Measurements from ENCODE around the gene OAS1. TPM values are rescaled to one million over a fixed set of nuclear protein-coding genes. Genes with fewer than 3 reads are reported as not detected.

OAS1 gene
- total RNA-seq, 4 donors from 2014 or later = 1.2 to 2.7 (median 1.8) TPM

DNA sequence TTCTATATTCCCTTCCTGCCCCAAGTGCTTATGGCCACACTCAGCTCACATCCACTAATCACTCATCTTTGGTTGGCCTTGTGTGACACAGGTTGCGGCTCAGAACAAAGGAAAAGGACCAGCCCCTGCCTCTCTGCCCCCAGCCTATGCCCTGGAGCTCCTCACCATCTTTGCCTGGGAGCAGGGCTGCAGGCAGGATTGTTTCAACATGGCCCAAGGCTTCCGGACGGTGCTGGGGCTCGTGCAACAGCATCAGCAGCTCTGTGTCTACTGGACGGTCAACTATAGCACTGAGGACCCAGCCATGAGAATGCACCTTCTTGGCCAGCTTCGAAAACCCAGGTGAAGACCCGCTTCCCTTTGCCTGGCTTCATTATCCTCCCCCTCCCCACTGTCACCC is 55.8 kb downstream of the OAS1 start:
- H3K27ac ChIP-seq = no peak overlapping the region
- in situ Hi-C loops (cut with MboI; ENCODE audit: low sequenced_read_pairs in 4 of 4) (no loop called here), intact Hi-C loops (cut with DNase I; ENCODE audit: low total_unique reads) (no loop called here)
- no peaks in the 10 kb centered on the region for H3K27me3 ChIP-seq
- no peaks in the 10 kb centered on the region for H3K4me1 ChIP-seq
- no peaks in the 10 kb centered on the region for H3K9me3 ChIP-seq
- H3K36me3 ChIP-seq = peaks cover 0 to 6% of the 10 kb centered on the region in 2 donors
- no peak for ATAC-seq
- no peak for DNase-seq
- TF ChIP-seq POLR2A (IDR thresholded peaks at IDR 0.05) = no peak
- TF ChIP-seq, protein P1, sequence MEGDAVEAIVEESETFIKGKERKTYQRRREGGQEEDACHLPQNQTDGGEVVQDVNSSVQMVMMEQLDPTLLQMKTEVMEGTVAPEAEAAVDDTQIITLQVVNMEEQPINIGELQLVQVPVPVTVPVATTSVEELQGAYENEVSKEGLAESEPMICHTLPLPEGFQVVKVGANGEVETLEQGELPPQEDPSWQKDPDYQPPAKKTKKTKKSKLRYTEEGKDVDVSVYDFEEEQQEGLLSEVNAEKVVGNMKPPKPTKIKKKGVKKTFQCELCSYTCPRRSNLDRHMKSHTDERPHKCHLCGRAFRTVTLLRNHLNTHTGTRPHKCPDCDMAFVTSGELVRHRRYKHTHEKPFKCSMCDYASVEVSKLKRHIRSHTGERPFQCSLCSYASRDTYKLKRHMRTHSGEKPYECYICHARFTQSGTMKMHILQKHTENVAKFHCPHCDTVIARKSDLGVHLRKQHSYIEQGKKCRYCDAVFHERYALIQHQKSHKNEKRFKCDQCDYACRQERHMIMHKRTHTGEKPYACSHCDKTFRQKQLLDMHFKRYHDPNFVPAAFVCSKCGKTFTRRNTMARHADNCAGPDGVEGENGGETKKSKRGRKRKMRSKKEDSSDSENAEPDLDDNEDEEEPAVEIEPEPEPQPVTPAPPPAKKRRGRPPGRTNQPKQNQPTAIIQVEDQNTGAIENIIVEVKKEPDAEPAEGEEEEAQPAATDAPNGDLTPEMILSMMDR (IDR thresholded peaks at IDR 0.05 in 4 of 5, conservative IDR thresholded peaks at IDR 0.05 in 1 of 5) = no peak
- no peak overlapping the region for H3K4me3 ChIP-seq

- ATAC-seq (no peak), DNase-seq (no peak)
- Histone ChIP-seq H3K27ac (no peak overlapping the region), H3K4me3 (no peak overlapping the region), H3K9me3 (no peaks in the 10 kb centered on the region), H3K4me1 (no peaks in the 10 kb centered on the region), H3K36me3 (peaks cover 0 to 6% of the 10 kb centered on the region in 2 donors), H3K27me3 (no peaks in the 10 kb centered on the region)
- TF ChIP-seq POLR2A (IDR thresholded peaks at IDR 0.05) = no peak
- in situ Hi-C loops (cut with MboI; ENCODE audit: low sequenced_read_pairs in 4 of 4) (no loop called here), intact Hi-C loops (cut with DNase I; ENCODE audit: low total_unique reads) (no loop called here)
Observed at GRCh38 chr12:112963227-112963861, 56.6 kb downstream of the OAS1 start.

GRCh38 chr12:112964067-112964670 is 57.4 kb downstream of the OAS1 start:
- TF ChIP-seq, protein P1 (IDR thresholded peaks at IDR 0.05 in 4 of 5, conservative IDR thresholded peaks at IDR 0.05 in 1 of 5) = no peak
- TF ChIP-seq POLR2A (IDR thresholded peaks at IDR 0.05) = no peak
- H3K4me3 ChIP-seq = no peak overlapping the region
- in situ Hi-C loops (cut with MboI; ENCODE audit: low sequenced_read_pairs in 4 of 4) = no loop called here
- no peaks in the 10 kb centered on the region for H3K9me3 ChIP-seq
- DNase-seq (no peak), ATAC-seq (no peak)
- no peaks in the 10 kb centered on the region for H3K27me3 ChIP-seq
- intact Hi-C loops (cut with DNase I; ENCODE audit: low total_unique reads) = no loop called here
- peaks cover 0 to 6% of the 10 kb centered on the region in 2 donors for H3K36me3 ChIP-seq
- no peak overlapping the region for H3K27ac ChIP-seq
- H3K4me1 ChIP-seq = no peaks in the 10 kb centered on the region

DNA sequence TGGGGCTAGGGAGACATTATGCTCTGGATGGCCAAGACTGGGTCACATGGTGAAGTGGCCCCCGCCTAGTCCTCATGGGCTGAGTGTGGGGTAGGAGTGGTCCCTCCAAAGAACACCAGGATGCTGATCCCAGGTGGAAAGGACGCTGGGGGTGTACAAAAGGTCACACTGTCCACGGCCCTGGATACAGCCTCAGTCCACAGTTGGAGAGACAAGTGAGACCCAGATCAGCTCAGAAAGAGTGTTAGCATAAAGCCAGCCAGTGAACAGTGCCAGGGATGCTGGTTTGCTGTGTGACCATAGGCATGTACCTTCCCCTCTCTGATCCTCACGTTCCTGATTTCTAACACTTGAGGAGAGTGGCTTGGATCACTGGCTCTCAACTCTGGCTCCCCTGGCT is 58.2 kb downstream of the OAS1 start:
- in situ Hi-C loops (cut with MboI; ENCODE audit: low sequenced_read_pairs in 4 of 4) (no loop called here), intact Hi-C loops (cut with DNase I; ENCODE audit: low total_unique reads) (no loop called here)
- no peak for ATAC-seq
- DNase-seq = no peak
- peaks cover 0 to 6% of the 10 kb centered on the region in 2 donors for H3K36me3 ChIP-seq
- no peak overlapping the region for H3K4me3 ChIP-seq
- H3K27me3 ChIP-seq = no peaks in the 10 kb centered on the region
- H3K27ac ChIP-seq = no peak overlapping the region
- H3K9me3 ChIP-seq = no peaks in the 10 kb centered on the region
- H3K4me1 ChIP-seq = no peaks in the 10 kb centered on the region
- no peak for TF ChIP-seq POLR2A (IDR thresholded peaks at IDR 0.05)
- TF ChIP-seq, protein P1 (IDR thresholded peaks at IDR 0.05 in 4 of 5, conservative IDR thresholded peaks at IDR 0.05 in 1 of 5) = no peak

DNA sequence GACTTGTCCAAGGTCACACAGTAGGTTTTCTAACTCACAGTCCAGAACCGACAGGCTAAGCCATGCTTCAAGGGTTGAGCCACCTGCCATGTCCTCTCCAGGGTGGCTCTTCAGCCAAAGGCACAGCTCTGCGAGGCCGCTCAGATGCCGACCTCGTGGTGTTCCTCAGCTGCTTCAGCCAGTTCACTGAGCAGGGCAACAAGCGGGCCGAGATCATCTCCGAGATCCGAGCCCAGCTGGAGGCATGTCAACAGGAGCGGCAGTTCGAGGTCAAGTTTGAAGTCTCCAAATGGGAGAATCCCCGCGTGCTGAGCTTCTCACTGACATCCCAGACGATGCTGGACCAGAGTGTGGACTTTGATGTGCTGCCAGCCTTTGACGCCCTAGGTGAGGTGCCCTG is 58.9 kb downstream of the OAS1 start:
- no peaks in the 10 kb centered on the region for H3K4me1 ChIP-seq
- H3K9me3 ChIP-seq = no peaks in the 10 kb centered on the region
- in situ Hi-C loops (cut with MboI; ENCODE audit: low sequenced_read_pairs in 4 of 4) = no loop called here
- intact Hi-C loops (cut with DNase I; ENCODE audit: low total_unique reads) = no loop called here
- DNase-seq = no peak
- no peak overlapping the region for H3K4me3 ChIP-seq
- peaks cover 0 to 6% of the 10 kb centered on the region in 2 donors for H3K36me3 ChIP-seq
- no peak overlapping the region for H3K27ac ChIP-seq
- TF ChIP-seq POLR2A (IDR thresholded peaks at IDR 0.05) = no peak
- TF ChIP-seq, protein P1 (IDR thresholded peaks at IDR 0.05 in 4 of 5, conservative IDR thresholded peaks at IDR 0.05 in 1 of 5) = no peak
- no peak for ATAC-seq
- no peaks in the 10 kb centered on the region for H3K27me3 ChIP-seq

Measured in gastrocnemius medialis (tissue), 4 donors.